ENCODE data around the gene SRL. TPM values are rescaled to one million over a fixed set of nuclear protein-coding genes. Genes with fewer than 3 reads are reported as not detected.

Gene SRL
- total RNA-seq, 4 donors from 2014 or later = 1.2 to 3.4 (median 2.4) TPM

DNA sequence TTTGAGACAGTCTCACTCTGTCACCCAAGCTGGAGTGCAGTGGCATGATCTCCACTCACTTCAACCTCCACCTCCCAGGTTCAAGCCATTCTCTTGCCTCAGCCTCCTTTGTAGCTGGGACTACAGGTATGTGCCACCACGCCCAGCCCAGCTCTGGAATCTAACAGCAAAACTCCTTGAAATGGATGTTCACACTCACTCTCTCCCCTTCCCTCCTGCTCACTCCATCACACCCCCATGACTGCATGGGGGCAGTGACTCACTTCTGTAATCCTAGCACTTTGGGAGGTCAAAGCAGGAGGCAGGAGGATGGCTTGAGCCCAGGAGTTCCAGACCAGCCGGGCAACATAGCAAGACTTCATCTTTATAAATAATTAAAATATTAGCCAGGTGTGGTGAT lies 42.1 kb upstream of the SRL start:
- Histone ChIP-seq H3K27ac (no peak overlapping the region), H3K4me3 (no peak overlapping the region), H3K9me3 (no peaks in the 10 kb centered on the region), H3K27me3 (peaks cover 12% of the 10 kb centered on the region), H3K4me1 (peaks cover 0 to 11% (median 8%) of the 10 kb centered on the region in 3 donors), H3K36me3 (no peaks in the 10 kb centered on the region)
- TF ChIP-seq POLR2AphosphoS5 (IDR thresholded peaks at IDR 0.05) (no peak), POLR2A (IDR thresholded peaks at IDR 0.05) (no peak), EP300 (IDR thresholded peaks at IDR 0.05) (no peak)
- TF ChIP-seq, protein P1, sequence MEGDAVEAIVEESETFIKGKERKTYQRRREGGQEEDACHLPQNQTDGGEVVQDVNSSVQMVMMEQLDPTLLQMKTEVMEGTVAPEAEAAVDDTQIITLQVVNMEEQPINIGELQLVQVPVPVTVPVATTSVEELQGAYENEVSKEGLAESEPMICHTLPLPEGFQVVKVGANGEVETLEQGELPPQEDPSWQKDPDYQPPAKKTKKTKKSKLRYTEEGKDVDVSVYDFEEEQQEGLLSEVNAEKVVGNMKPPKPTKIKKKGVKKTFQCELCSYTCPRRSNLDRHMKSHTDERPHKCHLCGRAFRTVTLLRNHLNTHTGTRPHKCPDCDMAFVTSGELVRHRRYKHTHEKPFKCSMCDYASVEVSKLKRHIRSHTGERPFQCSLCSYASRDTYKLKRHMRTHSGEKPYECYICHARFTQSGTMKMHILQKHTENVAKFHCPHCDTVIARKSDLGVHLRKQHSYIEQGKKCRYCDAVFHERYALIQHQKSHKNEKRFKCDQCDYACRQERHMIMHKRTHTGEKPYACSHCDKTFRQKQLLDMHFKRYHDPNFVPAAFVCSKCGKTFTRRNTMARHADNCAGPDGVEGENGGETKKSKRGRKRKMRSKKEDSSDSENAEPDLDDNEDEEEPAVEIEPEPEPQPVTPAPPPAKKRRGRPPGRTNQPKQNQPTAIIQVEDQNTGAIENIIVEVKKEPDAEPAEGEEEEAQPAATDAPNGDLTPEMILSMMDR (IDR thresholded peaks at IDR 0.05) = no peak
- WGBS, 2 donors (ENCODE audit: low coverage in 1 of 2) = 17 to 80% methylated on average over 1 of the region's 2 CpGs
- no peak for ATAC-seq

DNA sequence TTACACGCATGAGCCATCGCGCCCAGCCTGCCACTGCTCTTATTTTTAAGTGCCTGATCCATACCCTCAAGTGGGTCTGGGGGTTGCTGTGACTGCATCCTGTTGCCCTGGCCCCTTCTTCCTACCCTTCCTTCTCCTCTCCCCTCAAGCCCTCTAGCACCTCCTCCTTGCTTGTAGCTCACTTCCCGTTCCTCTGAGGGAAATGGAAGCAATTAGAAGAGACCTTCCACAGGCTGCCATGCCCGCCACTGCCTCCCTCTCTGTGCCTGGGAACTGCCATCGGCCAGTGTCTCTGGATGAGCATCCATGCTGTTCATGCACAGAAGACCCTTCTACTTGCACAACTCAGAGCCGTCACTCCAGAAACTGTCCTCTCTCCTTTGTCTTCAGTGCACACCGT lies 41.6 kb upstream of the SRL start:
- Histone ChIP-seq H3K27ac (no peak overlapping the region), H3K9me3 (no peaks in the 10 kb centered on the region), H3K4me3 (no peak overlapping the region), H3K27me3 (peaks cover 12% of the 10 kb centered on the region), H3K36me3 (no peaks in the 10 kb centered on the region), H3K4me1 (peaks cover 0 to 6% (median 4%) of the 10 kb centered on the region in 3 donors)
- no peak for ATAC-seq
- TF ChIP-seq, protein P1 (IDR thresholded peaks at IDR 0.05) = no peak
- TF ChIP-seq POLR2A (IDR thresholded peaks at IDR 0.05) = no peak
- no peak for TF ChIP-seq POLR2AphosphoS5 (IDR thresholded peaks at IDR 0.05)
- TF ChIP-seq EP300 (IDR thresholded peaks at IDR 0.05) = no peak
- WGBS, 2 donors (ENCODE audit: low coverage in 1 of 2) = 71 to 90% methylated on average over 3 to 6 of the region's 8 CpGs

DNA sequence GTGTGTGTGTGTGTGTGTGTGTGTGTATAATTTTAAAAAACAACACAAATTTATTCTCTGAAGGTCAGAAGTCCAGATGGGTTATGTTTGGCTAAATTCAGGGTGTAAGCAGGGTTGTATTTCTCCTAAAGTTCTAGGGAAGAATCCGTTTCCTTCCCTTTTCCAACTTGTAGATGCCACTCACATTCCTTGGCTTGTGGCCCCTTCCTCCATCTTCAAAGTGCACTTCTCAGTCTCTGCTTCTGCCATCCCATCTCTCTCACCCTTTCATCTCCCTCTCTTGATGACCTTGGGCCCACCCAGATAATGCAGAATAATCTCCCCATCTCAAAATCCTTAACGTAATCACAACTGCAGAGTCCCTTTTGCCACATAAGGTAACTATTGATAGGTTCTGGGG lies 38.7 kb upstream of the SRL start:
- 94 to 100% methylated on average over 2 of the region's 2 CpGs for WGBS, 2 donors (ENCODE audit: low coverage in 1 of 2)
- no peak overlapping the region for H3K4me3 ChIP-seq

DNA sequence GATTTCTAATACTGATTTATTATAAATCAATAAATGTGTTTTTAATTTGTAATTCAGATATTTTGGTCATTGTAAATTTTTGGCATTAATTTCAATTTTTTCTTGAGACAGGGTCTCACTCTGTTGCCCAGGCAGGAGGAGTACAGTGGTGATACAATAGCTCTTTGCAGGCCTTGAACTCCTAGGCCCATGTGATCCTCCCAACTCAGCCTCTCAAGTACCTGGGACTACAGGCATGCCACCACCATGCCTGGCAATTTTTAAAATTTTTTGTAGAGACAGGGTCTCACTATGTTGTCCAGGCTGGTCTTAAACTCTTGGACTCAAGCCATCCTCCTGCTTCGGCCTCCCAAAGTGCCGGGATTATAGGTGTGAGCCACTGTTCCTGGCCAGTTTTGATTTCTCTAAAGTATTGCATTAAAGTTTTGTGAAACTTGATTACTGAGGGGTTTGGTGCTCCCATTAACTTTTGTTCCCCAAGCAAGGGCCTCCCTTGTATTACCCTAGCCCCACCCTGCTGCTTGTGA lies 36.2 kb upstream of the SRL start:
- Histone ChIP-seq H3K4me1 (peaks cover 0 to 16% (median 0%) of the 10 kb centered on the region in 3 donors), H3K4me3 (no peak overlapping the region), H3K27me3 (no peaks in the 10 kb centered on the region), H3K27ac (no peak overlapping the region), H3K9me3 (no peaks in the 10 kb centered on the region), H3K36me3 (no peaks in the 10 kb centered on the region)
- WGBS, 2 donors (ENCODE audit: low coverage in 1 of 2) = 93% methylated on average over 2 of the region's 2 CpGs
- TF ChIP-seq POLR2AphosphoS5 (IDR thresholded peaks at IDR 0.05) (no peak), EP300 (IDR thresholded peaks at IDR 0.05) (no peak), POLR2A (IDR thresholded peaks at IDR 0.05) (no peak)
- TF ChIP-seq, protein P1 (IDR thresholded peaks at IDR 0.05) = no peak
- no peak for ATAC-seq

More for the DNA sequence above, 38.7 kb upstream of the SRL start:
- ATAC-seq = no peak
- H3K36me3 ChIP-seq = no peaks in the 10 kb centered on the region
- TF ChIP-seq POLR2A (IDR thresholded peaks at IDR 0.05) (no peak), POLR2AphosphoS5 (IDR thresholded peaks at IDR 0.05) (no peak), EP300 (IDR thresholded peaks at IDR 0.05) (no peak)
- TF ChIP-seq, protein P1 (IDR thresholded peaks at IDR 0.05) = no peak
- no peaks in the 10 kb centered on the region for H3K4me1 ChIP-seq
- H3K27me3 ChIP-seq = peaks cover 12% of the 10 kb centered on the region
- H3K9me3 ChIP-seq = no peaks in the 10 kb centered on the region
- H3K27ac ChIP-seq = no peak overlapping the region

DNA sequence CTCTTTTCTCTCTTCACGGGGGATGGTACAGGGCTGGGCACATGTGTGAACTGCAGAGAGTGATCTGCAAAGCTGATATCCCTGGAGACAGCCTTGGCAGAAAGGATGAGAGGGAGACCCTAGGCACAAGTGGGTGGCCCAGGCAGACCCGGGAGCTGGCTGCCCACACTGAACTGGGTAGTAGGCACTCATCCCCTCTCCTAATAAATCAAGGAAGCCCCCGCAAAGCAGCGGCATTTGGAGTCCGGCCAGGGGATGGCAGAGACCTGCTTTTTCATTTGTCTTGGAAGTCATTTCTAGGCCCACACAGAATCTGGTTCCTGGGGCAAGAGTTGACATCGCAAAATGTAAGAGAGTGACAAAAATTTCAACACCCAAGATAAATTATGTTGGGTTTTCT lies 34.0 kb upstream of the SRL start:
- WGBS, 2 donors (ENCODE audit: low coverage in 1 of 2) = 61 to 84% methylated on average over 3 to 6 of the region's 6 CpGs
- no peak for ATAC-seq
- TF ChIP-seq POLR2AphosphoS5 (IDR thresholded peaks at IDR 0.05) = no peak
- TF ChIP-seq POLR2A (IDR thresholded peaks at IDR 0.05) = no peak
- TF ChIP-seq, protein P1 (IDR thresholded peaks at IDR 0.05) = no peak
- no peak for TF ChIP-seq EP300 (IDR thresholded peaks at IDR 0.05)
- Histone ChIP-seq H3K4me3 (no peak overlapping the region), H3K9me3 (no peaks in the 10 kb centered on the region), H3K4me1 (peaks cover 0 to 24% (median 2%) of the 10 kb centered on the region in 3 donors), H3K36me3 (no peaks in the 10 kb centered on the region), H3K27me3 (no peaks in the 10 kb centered on the region), H3K27ac (no peak overlapping the region)
